MM.1S (cell line): ENCODE measurements around the gene CDK11B.
"Not testable (repeated sequence)": the region's sequence is repeated elsewhere in the genome, so short reads cannot be mapped to it uniquely, and the experiment has no call there.

Source experiments
- CTCF ChIP-seq: fragments of 300-600 bp; sonication (generic); IDR thresholded peaks from 2 replicates; pipeline ENCODE4 v1.5.1; 2016; ENCODE audit warnings: antibody characterized with exemption, low read length, mixed read lengths
- EZH2 ChIP-seq: fragments of 300-600 bp; sonication (generic); optimal IDR thresholded peaks from 2 replicates; pipeline ENCODE3; 2017; ENCODE audit warnings: low read depth, mild to moderate bottlenecking, antibody characterized with exemption, low read length, mixed read lengths
- EZH2phosphoT487 ChIP-seq: fragments of 300-600 bp; sonication (generic); IDR thresholded peaks from 2 replicates; pipeline ENCODE4 v1.6.1; 2018; ENCODE audit warnings: antibody characterized with exemption, low read length

DNA sequence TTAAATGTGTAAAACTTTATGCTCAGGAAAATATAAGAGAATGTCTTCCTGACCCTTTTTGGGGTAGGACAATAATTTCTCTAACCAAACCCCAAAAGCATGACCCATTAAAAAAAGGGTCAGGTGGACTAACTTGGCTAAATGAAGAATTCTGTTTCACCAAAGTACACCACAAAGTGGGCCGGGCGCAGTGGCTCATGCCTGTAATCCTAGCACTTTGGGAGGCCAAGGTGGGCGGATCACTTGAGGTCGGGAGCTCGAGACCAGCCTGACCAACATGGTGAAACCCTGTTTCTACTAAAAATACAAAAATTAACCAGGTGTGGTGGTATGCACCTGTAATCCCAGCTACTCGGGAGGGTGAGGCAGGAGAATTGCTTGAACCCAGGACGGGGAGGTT is 30.7 kb upstream of the CDK11B start:
- not testable (repeated sequence) for TF ChIP-seq CTCF, EZH2phosphoT487, EZH2
